GM18499 (cell line): ENCODE data around the gene CHRM4.

Experiments
- ATAC-seq: cut with Tn5 transposase; IDR thresholded peaks from one replicate; pipeline ENCODE4 v1.9.1; 2021; ENCODE audit warnings: moderate number of reproducible peaks; ENCODE audit not compliant: insufficient read depth, unreplicated experiment

Gene CHRM4

DNA sequence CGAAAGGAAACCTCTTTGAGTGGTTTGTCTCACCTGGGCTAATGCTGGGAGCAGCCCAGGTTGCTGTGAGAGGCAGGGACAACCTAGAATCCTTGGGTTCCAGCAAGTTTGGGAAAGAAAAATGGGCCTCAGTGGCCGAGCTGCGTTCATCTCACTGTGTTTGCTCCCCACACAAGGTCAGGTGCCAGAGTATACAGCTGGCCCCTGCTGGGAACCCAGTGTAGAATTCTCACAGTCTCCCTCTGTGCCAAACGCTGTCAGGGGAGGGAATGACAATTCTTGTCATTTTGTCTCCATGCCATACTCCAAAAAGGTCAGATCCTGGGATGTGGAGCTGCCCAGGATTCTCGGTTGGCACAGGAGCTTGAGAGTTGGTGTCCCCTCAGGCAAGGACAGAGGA lies 40.0 kb downstream of the CHRM4 start:
- ATAC-seq, result no peak

DNA sequence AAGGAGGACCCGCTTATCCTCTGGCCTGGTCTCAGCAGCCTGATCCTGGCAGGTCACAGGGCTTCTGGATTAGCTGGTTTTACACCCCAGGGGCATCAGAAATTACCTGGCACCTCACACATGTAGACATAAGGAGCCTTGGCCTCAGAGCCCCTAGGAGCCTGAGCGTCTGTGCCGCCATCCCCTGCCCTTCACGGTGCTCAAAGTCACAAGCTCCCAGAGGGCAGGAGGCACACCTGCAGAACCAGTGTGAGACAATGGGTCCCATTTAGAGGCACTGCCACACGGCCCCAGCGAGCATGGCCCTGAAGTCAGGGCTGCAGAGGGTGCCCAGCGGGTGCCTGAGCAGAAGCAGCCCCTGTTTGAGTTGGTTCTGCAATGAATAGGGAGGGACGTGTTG lies 40.4 kb downstream of the CHRM4 start:
- ATAC-seq, result no peak

DNA sequence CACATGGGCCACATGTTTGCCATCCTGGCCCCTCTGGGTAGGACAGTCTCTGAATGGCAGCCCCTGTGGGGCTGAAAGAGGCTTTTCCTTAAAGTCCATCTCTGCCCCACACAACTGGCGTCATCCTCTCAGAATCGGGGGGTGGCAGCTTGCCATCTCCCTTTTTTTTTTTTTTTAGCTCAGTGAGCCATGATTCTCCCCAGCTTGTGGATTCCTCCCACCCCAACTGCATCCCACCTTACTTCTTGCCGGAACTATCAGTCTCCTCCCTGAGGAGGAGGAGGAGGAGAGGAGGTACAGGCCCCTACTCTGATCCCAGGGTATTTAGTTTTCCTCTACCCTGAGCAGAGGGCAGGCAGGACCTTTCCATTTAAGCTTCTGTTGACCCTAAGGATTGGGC lies 40.9 kb downstream of the CHRM4 start:
- no peak for ATAC-seq

DNA sequence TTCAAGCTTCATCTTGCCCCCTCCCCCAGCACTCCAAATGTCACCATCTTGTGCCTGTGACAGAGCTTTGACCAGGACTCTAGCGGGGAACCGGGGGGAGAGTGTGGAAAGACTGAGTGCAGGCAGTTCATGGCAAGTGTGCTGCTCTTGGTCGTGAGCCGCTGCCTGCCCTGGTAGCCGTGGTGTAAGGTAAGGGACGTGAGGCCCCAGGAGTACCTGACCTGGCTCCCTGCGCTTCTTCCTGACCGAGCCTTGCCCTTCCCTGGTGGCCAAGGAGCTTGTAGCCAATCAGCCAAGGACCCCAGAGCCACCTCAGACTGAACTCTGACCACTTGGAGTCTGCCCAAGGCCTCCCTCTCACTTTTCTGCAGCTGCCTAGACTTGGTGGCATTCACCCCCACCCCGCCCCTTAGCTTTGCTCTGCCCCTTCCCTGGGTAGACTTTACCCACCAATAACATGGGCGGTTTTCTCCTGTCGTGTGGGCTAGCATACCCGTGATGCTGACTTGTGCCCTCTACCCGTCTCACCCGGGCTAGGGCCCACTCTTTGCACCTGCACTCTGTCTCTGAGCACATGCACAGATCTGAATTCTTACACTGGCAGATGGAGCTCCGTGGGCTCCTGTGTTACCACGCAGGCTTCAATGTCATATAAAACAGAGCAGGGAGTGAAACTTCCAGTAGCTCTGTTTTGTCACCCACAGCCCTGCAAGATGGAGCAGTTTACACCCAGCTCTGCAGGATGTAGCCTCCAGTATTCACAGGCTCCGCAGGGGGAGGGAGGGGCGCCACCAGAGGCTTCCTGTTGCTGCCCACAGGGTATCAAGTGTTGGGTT lies 42.8 kb downstream of the CHRM4 start:
- ATAC-seq, result no peak

DNA sequence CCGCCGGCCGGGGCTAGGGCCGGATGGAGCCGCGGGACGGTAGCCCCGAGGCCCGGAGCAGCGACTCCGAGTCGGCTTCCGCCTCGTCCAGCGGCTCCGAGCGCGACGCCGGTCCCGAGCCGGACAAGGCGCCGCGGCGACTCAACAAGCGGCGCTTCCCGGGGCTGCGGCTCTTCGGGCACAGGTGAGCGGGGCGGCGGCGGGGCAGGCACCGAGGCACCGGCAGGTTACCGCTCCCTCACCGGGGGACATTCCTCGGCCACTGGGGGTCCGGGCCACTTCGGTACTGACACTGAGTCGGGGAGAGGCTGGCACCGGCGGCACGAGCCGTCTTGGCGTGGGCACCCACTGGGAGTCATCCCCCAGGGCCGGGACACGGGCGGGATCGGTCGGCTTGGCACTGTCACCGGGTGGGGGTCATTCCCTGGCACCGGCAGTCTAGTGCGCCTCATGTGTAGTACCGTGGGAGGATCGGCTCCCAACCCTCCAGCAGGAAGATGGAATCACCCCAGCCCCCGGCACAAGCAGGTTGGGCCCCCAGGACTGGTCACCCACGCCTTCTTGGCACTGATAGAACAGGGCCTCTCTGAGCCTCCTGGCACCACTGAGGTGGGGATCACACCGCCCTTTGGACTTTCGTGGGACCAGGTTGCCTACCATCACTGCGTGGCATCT lies 43.8 kb downstream of the CHRM4 start:
- ATAC-seq, result no peak

DNA sequence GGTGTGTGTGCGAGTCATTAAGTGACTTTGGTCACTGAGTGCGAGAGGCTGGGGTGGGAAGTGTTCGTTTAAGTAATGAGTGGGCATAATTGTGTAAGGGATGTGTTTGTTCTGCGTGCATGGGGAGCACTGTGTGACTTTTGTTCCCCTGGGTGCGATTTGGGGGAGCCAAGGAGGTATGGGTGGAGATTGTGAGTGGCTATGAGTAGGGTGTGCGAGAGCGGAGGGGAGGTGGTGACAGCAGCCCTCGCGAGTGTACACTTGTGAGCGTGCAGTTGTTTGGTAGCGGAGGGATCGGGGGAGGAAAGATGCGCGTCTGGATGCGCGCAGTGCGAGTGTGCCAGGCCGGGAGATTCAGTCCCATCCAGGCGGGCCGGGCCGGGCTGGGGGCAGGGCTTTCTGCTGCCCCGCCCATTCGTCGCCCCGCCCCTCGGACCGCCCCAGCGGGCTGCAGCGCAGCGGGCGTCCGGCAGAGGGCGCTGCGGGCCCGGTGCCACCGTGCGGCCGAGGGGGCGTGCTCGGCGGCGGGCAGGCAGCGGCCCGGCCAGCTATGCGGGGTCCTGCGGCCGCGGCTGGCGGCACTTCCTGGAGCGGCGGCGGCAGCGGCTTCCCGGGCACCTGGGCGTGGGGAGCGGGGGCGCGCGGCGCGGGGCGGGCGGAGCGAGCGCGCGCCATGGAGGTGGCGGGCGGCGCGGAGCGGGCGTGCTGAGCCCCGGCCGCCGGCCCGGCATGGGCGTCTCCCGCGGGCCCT lies 44.5 kb downstream of the CHRM4 start, which contains the start of gene DGKZ:
Gene DGKZ, plus strand, starts transcription at position 578 of the 751 bp plus-strand sequence. CDS start 197 bp downstream, outside the sequence.
- no peak for ATAC-seq

DNA sequence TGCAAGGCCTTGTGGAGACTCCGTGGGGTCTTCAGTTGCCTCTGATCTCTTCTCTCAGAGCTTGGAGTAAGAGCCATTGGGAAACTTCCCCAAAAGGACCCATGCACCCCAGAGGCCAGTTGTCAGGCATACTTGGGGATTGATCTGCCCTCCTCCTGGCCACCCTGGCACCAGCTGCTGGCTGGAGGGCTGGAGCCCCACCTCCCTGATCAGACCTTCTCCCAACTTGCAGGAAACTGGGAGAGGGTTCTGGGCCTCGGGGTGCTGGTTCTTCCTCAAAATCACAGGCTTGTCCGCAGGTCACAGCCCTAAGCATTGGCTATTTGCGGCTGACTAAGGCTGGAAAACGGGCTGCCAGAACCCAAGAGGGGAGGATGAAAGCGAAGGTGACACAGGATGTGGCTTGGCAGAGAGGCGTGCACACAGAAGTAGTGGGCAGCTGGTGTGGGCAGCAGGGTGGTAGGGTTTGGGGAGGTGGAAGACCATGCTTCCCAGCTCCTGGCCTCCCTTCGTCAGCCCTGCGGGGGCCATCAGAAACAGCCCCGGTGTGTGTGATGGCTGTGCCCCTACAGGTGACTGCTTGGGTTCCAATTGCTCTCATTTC lies 45.6 kb downstream of the CHRM4 start:
- no peak for ATAC-seq

DNA sequence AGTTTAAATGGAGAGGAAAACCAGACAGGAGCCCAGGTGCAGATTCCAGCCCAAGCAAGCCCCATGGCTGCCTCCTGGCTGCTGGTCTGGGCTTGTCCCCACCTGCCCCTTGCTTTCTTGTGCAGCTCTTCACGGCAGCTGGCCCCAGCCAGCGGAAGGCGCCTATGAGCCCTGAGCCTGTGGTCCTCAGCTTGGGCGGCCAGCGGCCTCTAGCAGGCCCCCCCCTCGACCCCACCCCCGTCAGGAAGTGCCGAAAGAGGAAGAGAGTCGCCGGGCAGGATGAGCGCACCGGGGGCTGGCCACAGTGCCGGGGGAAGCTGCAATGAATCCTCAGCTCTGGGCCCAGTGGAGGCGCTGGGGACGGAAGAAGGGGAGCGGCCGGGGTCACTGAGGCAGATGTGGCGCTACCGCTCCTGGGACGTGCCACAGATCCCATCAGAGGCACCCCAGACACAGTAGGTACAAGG lies 46.4 kb downstream of the CHRM4 start:
- no peak for ATAC-seq

DNA sequence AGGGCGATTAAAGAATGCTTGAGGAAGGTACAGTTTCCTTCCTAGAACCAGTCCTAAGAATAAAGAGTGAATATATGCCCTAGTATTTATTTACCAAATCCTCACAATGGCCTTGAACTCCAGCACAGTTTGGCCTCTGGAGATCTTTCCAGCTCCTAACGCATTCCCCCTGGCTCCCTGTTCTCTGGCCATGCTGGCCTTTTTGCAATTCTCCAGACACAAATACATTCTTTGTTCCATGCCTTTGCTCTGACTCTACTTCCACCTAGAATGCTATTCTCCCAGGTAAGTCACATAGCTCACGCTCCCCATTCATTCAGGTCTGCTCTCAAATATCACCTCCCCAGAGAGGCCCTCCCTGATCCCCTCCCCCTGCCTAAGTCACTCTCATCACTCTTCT lies 48.1 kb downstream of the CHRM4 start:
- ATAC-seq, result no peak

DNA sequence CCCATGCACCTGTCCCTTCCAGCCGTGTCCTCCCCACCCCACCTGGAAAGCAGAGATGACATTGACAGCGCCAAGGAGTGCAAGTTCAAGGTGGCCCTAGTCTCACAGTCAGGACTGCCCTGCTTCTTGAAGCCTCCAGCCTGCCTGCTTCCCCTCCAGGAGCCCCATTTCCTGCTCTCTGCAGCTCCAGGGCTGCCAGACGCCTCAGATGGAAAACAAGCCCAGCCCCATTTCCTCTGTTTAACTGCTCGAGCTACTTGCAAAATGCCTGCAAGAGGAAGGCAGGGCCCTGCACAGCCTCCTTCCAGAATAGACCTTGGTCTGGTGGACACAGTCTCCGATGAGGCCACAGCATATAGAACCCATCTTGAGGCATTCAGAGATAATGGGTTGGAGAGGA lies 49.3 kb downstream of the CHRM4 start:
- no peak for ATAC-seq

DNA sequence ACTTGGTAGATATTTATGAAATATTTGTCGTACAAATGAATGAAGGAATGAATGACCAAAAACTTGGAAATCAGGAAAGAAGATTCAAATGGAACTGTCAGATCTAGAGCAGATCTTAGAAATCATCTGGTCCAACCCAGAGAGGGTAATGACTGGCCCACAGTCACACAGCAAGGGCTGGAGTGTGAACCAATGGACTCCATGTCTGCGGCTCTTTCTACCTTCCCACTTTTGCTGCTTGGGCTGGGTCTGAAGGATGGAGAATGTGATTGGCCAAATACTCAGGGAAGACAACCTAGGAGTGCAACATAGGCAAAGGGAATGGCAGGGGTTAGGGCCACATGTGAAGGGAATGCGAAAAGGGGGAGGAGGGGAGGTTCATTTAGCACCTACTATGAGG lies 50.1 kb downstream of the CHRM4 start:
- ATAC-seq, result no peak

DNA sequence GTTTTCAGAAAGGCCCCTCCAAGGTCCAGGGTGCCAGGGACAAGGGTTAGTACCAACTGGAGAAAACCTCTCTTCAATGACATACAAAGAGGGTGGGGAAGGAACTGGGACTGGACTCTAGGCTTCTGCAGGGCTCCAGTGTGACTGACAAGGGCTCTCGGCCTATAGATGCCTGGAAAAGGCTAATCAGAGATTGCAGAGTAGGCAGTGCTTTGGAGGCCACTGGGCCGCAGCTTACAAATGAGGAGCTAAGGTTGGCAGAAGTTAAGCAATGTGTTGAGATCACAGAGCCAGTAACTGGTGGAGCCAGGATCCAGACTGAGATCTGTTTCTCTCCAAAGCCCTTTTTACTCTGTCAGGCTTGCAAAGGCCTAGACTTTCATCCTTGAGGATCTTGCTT lies 51.8 kb downstream of the CHRM4 start:
- no peak for ATAC-seq

DNA sequence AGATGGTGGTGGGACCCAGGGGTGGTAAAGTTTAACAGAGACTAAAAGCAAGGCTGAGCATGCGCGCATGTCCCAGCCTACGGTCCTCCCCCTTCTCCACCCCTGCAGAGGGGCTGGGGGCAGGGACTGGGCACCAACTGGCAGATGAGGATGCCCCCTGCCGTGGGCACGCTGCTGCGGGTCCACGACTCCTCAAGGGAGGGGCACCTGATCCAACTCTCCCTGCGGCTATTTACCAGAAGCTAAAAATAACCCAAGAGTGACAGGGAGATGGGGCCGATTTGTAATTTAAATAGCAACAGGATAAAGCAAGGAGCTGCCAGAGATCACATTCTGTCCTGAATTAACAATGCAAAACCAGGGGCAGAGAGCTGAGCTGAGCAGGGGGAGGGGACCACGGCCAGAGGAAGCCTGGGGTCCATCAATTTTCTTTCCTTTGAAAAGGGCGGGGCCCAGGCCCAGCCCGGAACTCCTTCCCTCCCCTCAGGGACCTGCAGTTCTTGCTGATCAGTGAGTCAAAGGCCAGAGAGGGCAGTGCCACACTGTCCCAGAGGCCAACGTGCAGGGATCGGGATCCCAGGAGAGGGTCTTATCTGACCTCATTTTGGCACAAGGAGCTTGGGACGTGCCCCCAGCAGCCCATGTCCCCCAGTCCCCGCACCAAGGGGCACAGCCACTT lies 52.4 kb downstream of the CHRM4 start:
- no peak for ATAC-seq

DNA sequence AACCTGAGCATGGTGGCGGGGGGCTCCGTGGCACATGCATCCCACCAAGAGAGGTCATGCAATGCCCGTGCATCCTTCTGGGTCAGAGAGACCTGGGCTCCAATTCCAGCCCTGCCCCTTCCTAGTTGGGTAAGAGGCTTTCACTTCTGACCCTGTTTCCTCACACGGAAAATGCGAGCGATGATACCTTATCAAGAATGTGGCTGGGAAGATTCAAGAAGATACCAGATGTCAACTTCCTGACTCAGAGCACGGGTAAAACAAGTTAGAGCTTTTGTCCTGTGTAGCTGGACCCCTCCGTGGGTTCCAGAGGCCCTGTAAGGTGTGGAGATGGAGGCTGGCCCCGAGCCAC lies 53.0 kb downstream of the CHRM4 start:
- no peak for ATAC-seq

DNA sequence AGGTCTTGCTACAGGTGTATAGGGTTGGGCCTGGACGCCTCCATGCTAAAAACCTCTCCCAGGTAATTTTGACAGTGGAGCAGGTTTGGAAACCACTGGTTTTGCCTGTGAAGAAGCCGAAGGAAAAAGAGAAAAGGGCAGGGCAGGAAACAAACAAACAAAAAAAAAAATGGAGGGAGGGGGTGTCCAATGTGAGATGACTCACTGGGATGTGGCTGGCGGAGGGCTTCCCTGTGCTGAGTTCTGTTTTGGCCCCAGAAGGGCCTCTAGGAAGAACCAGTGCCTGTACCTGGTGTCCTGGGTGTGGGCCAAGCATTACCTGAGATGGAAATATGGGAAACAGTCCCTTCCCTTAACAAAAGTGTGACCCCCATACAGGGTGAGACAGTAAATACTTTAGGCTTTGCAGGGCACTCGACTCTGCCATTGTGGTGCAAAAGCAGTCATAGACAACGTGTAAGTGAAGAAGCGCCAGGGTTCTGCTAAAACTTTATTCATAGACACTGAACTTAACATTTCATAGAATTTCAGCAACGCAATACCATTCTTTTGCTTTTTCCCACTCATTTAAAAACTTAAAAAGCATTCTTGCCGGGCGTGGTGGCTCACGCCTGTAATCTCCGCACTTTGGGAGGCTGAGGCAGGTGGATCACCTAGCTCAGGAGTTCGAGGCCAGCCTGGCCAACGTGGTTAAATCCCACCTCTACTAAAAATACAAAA lies 53.8 kb downstream of the CHRM4 start:
- ATAC-seq, result no peak

DNA sequence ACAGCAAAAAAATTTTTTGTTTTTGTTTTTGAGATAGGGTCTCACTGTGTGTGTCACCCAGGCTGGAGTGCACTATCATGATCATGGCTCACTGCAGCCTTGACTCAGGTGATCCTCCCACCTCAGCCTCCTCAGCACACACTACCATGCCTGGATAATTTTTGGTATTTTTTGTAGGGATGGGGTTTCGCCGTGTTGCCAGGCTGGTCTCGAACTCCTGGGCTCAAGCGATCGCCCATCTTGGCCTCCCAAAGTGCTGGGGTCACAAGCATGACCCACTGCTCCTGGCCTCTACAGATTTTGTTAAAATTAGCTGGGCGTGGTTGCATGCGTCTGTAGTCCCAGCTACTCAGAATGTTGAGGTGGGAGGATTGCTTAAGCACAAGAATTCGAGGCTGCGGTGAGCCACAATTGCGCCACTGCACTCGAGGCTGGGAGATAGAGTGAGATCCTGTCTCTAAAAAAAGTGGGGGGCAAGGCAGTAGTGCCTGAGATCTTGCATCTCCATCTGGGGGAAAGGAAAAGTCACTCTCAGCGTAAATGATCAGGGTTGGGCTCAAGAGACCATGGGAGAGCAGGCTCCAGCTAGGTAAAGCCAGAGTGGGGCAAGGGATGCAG lies 54.9 kb downstream of the CHRM4 start:
- no peak for ATAC-seq

DNA sequence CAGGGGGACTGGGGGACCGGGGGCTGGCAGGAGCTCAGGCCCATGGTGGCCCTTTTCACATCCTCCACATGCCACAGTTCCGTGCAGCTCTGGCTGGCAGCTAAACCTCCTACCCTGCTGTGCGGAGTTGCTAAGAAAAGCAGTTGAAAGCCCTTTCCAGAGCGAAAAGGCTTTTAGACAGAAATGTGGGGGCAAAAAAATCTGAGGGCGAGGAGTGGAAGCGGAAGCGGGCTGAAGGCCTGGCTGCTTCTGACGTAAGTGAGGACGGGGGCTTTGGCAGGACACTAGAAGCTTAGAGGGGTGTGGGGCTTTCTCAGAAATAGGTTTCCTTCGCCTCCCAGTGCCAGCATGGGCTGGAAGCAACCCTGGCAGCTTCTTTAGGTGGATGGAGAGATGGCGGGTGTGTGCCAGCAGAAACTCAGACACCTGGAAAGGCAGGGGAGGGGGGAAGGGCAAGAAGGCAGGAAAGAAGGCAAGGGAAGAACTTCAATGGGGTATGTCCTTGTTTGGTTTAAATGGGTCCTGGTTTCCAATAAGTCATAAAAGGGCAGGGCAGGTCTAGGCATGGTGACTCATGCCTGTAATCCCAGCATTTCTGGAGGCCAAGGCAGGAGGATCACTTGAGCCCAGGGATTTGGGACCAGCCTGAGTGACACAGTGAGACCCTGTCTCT lies 55.5 kb downstream of the CHRM4 start:
- ATAC-seq, result no peak

DNA sequence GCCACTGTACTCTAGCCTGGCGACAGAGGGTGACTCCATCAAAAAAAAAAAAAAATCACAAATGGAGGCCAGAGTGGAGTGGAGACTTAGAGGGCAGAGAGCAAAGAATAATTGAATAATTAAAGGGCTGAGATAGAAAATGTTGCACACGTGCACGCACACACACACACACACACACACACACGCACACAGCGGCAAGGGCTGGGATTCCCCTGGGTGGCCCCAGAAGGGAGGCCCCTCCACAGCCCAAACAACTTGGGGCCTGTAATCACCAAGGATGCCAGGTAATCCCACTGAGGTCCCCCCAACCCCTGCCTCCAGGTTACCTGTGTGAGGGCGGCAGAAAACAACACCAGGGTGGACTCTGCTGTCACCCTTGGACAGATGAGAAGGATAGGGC lies 56.3 kb downstream of the CHRM4 start:
- ATAC-seq, result no peak

DNA sequence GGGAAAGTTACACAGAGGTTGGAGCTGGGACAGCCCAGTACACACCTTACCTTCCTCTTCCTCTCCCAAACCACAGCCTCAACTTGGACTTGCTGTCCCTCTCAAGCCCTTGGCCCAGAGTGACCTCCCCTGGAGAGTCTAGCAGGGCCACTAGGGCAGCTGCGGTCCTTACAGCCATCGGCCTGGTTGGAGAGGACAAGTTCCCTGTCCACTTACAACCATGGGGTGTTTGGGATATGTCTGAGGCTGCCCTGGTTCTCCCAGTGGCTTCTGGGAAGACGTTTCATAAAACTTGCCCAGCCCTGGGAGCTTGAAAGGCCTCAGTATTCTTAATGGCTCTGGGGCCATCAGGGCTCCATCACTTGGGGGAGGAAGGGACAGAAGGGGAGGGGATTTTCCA lies 57.4 kb downstream of the CHRM4 start:
- no peak for ATAC-seq
